ENCODE data around the gene GDF7. TPM values are rescaled to one million over a fixed set of nuclear protein-coding genes. Genes with fewer than 3 reads are reported as not detected.

Gene GDF7
- total RNA-seq, 2 donors from 2014 or later = 1.1 to 1.7 TPM

- no peaks in the 10 kb centered on the region for H3K9me3 ChIP-seq
- no peaks in the 10 kb centered on the region for H3K36me3 ChIP-seq
- DNase-seq (ENCODE audit: low spot score) = no peak
- peaks cover 0 to 7% of the 10 kb centered on the region in 2 donors for H3K4me1 ChIP-seq
- H3K27me3 ChIP-seq = no peaks in the 10 kb centered on the region
- H3K27ac ChIP-seq = no peak overlapping the region
- no peak for TF ChIP-seq CTCF (IDR thresholded peaks at IDR 0.05)
- no peak overlapping the region for H3K4me3 ChIP-seq
Measured at GRCh38 chr2:20680744-20681375, 13.9 kb downstream of the GDF7 start.

- no peaks in the 10 kb centered on the region for H3K27me3 ChIP-seq
- peak in 1 of 2 donors; percentile 44 for TF ChIP-seq CTCF (IDR thresholded peaks at IDR 0.05)
- no peak overlapping the region for H3K4me3 ChIP-seq
- no peaks in the 10 kb centered on the region for H3K4me1 ChIP-seq
- H3K27ac ChIP-seq = no peak overlapping the region
- H3K36me3 ChIP-seq = no peaks in the 10 kb centered on the region
- no peaks in the 10 kb centered on the region for H3K9me3 ChIP-seq
- DNase-seq (ENCODE audit: low spot score) = no peak
Measured at GRCh38 chr2:20682167-20682920, 15.4 kb downstream of the GDF7 start.

GRCh38 chr2:20684581-20685063 lies 17.7 kb downstream of the GDF7 start:
- H3K36me3 ChIP-seq = no peaks in the 10 kb centered on the region
- no peak for DNase-seq (ENCODE audit: low spot score)
- no peaks in the 10 kb centered on the region for H3K27me3 ChIP-seq

GRCh38 chr2:20687260-20687832 lies 20.4 kb downstream of the GDF7 start:
- H3K27me3 ChIP-seq = no peaks in the 10 kb centered on the region
- no peak overlapping the region for H3K4me3 ChIP-seq
- H3K9me3 ChIP-seq = no peaks in the 10 kb centered on the region
- no peak overlapping the region for H3K27ac ChIP-seq
- H3K4me1 ChIP-seq = no peaks in the 10 kb centered on the region
- no peak for DNase-seq (ENCODE audit: low spot score)
- no peaks in the 10 kb centered on the region for H3K36me3 ChIP-seq
- no peak for TF ChIP-seq CTCF (IDR thresholded peaks at IDR 0.05)

More at GRCh38 chr2:20684581-20685063, 17.7 kb downstream of the GDF7 start:
- no peak for TF ChIP-seq CTCF (IDR thresholded peaks at IDR 0.05)
- no peaks in the 10 kb centered on the region for H3K9me3 ChIP-seq
- H3K4me3 ChIP-seq = no peak overlapping the region
- no peak overlapping the region for H3K27ac ChIP-seq
- H3K4me1 ChIP-seq = no peaks in the 10 kb centered on the region

- TF ChIP-seq CTCF (IDR thresholded peaks at IDR 0.05) = no peak
- no peaks in the 10 kb centered on the region for H3K36me3 ChIP-seq
- no peak for DNase-seq (ENCODE audit: low spot score)
Measured at GRCh38 chr2:20689428-20690264, 22.7 kb downstream of the GDF7 start.

More at GRCh38 chr2:20689428-20690264, 22.7 kb downstream of the GDF7 start:
- H3K4me3 ChIP-seq = no peak overlapping the region
- H3K27ac ChIP-seq = no peak overlapping the region
- H3K9me3 ChIP-seq = no peaks in the 10 kb centered on the region
- H3K27me3 ChIP-seq = no peaks in the 10 kb centered on the region
- H3K4me1 ChIP-seq = no peaks in the 10 kb centered on the region

Data from right atrium auricular region (tissue), 2 donors.